HepG2 (cell line): Measurements from ENCODE around the gene NEGR1. TPM values are rescaled to one million over a fixed set of nuclear protein-coding genes. Genes with fewer than 3 reads are reported as not detected.

Experiments used
- ATAC-seq: fragments of 200-7000 bp; cut with Tn5 transposase; 3 replicates; pipeline ENCODE4 v1.9.1; 2020; ENCODE audit warnings: mild to moderate bottlenecking, moderate library complexity
- BruUV-seq: library from RNA; stranded (reverse); fragments of 400-500 nt; replicated peaks from 2 replicates; lab custom pipeline; 2021; lab: Mats Ljungman, UMichigan
- CTCF ChIA-PET: fragments of 300-600 bp; formaldehyde crosslinking; extraction: SDS; loops from one replicate; lab custom pipeline; 2021; ENCODE audit warnings: low total read pairs, inconsistent platforms, low intra/inter-chr PET ratio; lab: Yijun Ruan, JAX
- POLR2A ChIA-PET: fragments of 350-600 bp; sonication (Branson Sonifier 250); formaldehyde crosslinking; loops from one replicate; lab custom pipeline; 2020; ENCODE audit warnings: antibody characterized with exemption, inconsistent platforms; lab: Yijun Ruan, JAX
- DNase-seq: peaks from one replicate; pipeline ENCODE4 v3.0.0-alpha.2; 2015; ENCODE audit warnings: low spot score
- FAIRE-seq: peaks from 3 replicates; lab custom pipeline; 2011; peaks lifted over from hg19 to GRCh38; lab: Jason Lieb, UNC
- H2AFZ ChIP-seq: one replicate; pipeline ENCODE4 v1.6.1; 2011; ENCODE audit warnings: low read length, inconsistent platforms
- H3K27ac ChIP-seq: fragments of 300-600 bp; 3 replicates; pipeline ENCODE4 v1.8.0; 2011; ENCODE audit warnings: mixed run types, mild to moderate bottlenecking, mixed read lengths, low read length, inconsistent platforms; ENCODE audit not compliant: insufficient read depth; ENCODE audit errors: extremely low read length
- H3K27me3 ChIP-seq, 2 experiments: fragments of 200-600 bp in 1 of 2; 2 replicates in 1 of 2; 3 replicates in 1 of 2; pipeline versions ENCODE4 v1.6.0 to v1.8.0; 2011; ENCODE audit warnings: low read length in 2 of 2, mild to moderate bottlenecking in 2 of 2, moderate library complexity in 2 of 2, inconsistent platforms in 1 of 2; ENCODE audit not compliant: insufficient read depth in 2 of 2, control insufficient read depth in 1 of 2
- H3K36me3 ChIP-seq, 2 experiments: fragments of 200-600 bp in 1 of 2; replicated peaks in 1 of 2; 2 replicates in 1 of 2; 3 replicates in 1 of 2; pipeline versions ENCODE4 v1.5.1 to v1.8.0; 2011; ENCODE audit warnings: low read length in 2 of 2, inconsistent platforms in 1 of 2; ENCODE audit not compliant: insufficient read depth in 2 of 2, control insufficient read depth in 1 of 2
- H3K4me1 ChIP-seq: 2 replicates; pipeline ENCODE4 v1.5.1; 2012; ENCODE audit warnings: low read length, inconsistent platforms; ENCODE audit not compliant: insufficient read depth
- H3K4me2 ChIP-seq: 2 replicates; pipeline ENCODE4 v1.6.0; 2011; ENCODE audit warnings: low read depth, low read length, inconsistent platforms
- H3K4me3 ChIP-seq, 3 experiments: fragments of 200-600 bp in 1 of 3; sonication (generic), shearing (Covaris generic) in 1 of 3; replicated peaks in 1 of 3; 2 replicates each; pipeline ENCODE4 v1.5.1; 2011 to 2016; ENCODE audit warnings: low read length in 3 of 3, inconsistent platforms in 2 of 3, low read depth in 2 of 3, mild to moderate bottlenecking in 2 of 3, control low read depth in 1 of 3, mixed read lengths in 1 of 3; ENCODE audit not compliant: insufficient read depth in 1 of 3
- H3K79me2 ChIP-seq: one replicate; pipeline ENCODE4 v1.6.1; 2011; ENCODE audit warnings: low read length, inconsistent platforms; ENCODE audit not compliant: insufficient read depth
- H3K9ac ChIP-seq: 2 replicates; pipeline ENCODE4 v1.6.0; 2011; ENCODE audit warnings: mild to moderate bottlenecking, low read depth, low read length, inconsistent platforms; ENCODE audit not compliant: insufficient read depth
- H3K9me3 ChIP-seq: 2 replicates; pipeline ENCODE4 v1.5.1; 2012; ENCODE audit warnings: mild to moderate bottlenecking, low read length
- H4K20me1 ChIP-seq: 2 replicates; pipeline ENCODE4 v1.6.0; 2011; ENCODE audit warnings: inconsistent platforms, mild to moderate bottlenecking, low read length, moderate library complexity; ENCODE audit not compliant: insufficient read depth
- BCLAF1 ChIP-seq: fragments of 450-650 bp; IDR thresholded peaks from 2 replicates; pipeline ENCODE4 v1.6.1; 2017; ENCODE audit warnings: mild to moderate bottlenecking
- CEBPB ChIP-seq: IDR thresholded peaks from 2 replicates; pipeline ENCODE4 v1.6.1; 2011; ENCODE audit warnings: low read depth, low read length, improper control_type of control experiment, borderline replicate concordance
- NFKBIZ ChIP-seq: IDR thresholded peaks from 2 replicates; pipeline ENCODE4 v1.6.1; 2018; ENCODE audit warnings: missing genetic modification reagents, missing compliant biosample characterization
- SP2 ChIP-seq: sonication (generic); formaldehyde crosslinking; IDR thresholded peaks from 2 replicates; pipeline ENCODE4 v1.5.1; 2020; ENCODE audit warnings: mild to moderate bottlenecking, missing genetic modification reagents
- ZFP91 ChIP-seq: sonication (generic); formaldehyde crosslinking; IDR thresholded peaks from 2 replicates; pipeline ENCODE4 v1.9.0; 2022; ENCODE audit warnings: missing genetic modification reagents, mild to moderate bottlenecking, borderline replicate concordance
- WGBS: methylation state at CpG from one replicate; pipeline ENCODE4 v1.1.6; 2017; ENCODE audit warnings: low lambda C conversion rate; 5-methylcytosine and 5-hydroxymethylcytosine counted together
- in situ Hi-C: cut with HindIII; loops from 2 replicates; pipeline ENCODE4 v1.10.0; 2017; ENCODE audit warnings: low pct_unique_long_range_greater_than_20kb; ENCODE audit not compliant: extremely low pct_ligation_motif_present
- intact Hi-C: fragments of 100-400 bp; cut with micrococcal nuclease; formaldehyde crosslinking; loops from one replicate; pipeline ENCODE4 v1.10.0; 2022; ENCODE audit not compliant: unreplicated experiment
- polyA plus RNA-seq, 8 experiments: library from polyadenylated mRNA; depleted of rRNA in 3 of 8; stranded (reverse) in 7 of 8; unstranded in 1 of 8; fragments of >200 nt; fragmentation: Illumina TruSeq in 4 of 8; extraction: Trizol in 4 of 8; gene quantifications; 2 replicates each; pipeline versions ENCODE4 v1.2.1 to v1.2.3, GENCODE V29; 2011 to 2016; ENCODE audit warnings: low read depth in 4 of 8, missing spikeins in 1 of 8, mixed read lengths in 1 of 8; ENCODE audit not compliant: insufficient read depth in 1 of 8
- total RNA-seq, 5 experiments: library from RNA; depleted of rRNA; stranded (reverse); fragments of >200 nt; fragmentation: Illumina TruSeq; extraction: Trizol; gene quantifications; 2 replicates each; pipeline ENCODE4 v1.2.3, GENCODE V29; 2016; ENCODE audit warnings: low read depth in 1 of 5

NEGR1 gene
- total and polyA plus RNA-seq, 2 of the 13 experiments (the other 11 are each of a cell fraction or from before 2014, with no cell fraction given) = not detected

- DNase-seq = no peak
- Histone ChIP-seq H3K27ac (no peak overlapping the region), H3K4me1 (no peaks in the 10 kb centered on the region), H3K4me3 (no peak overlapping the region)
- no TSS peak for BruUV-seq
- FAIRE-seq = no peak
- intact Hi-C loops = no loop called here
- POLR2A ChIA-PET = no interaction called here
- TF ChIP-seq CEBPB = no peak
- TF ChIP-seq SP2 (CRISPR knock-in tag) = no peak
- no peak for TF ChIP-seq BCLAF1
- TF ChIP-seq NFKBIZ = no peak
- TF ChIP-seq ZFP91 = no peak
- TF ChIP-seq, all 625 proteins: peak for 0
- Histone ChIP-seq H3K4me2 (no peak overlapping the region), H3K9ac (no peak overlapping the region), H4K20me1 (no peaks in the 10 kb centered on the region), H3K27me3 (no peaks in the 10 kb centered on the region; a peak in 1 of 5 replicates), H3K79me2 (no peaks in the 10 kb centered on the region), H2AFZ (no peak overlapping the region), H3K9me3 (no peaks in the 10 kb centered on the region), H3K36me3 (no peaks in the 10 kb centered on the region)
- 17% methylated on average over 4 of the region's 4 CpGs for WGBS
- in situ Hi-C loops = no loop called here
- no peak for ATAC-seq
- CTCF ChIA-PET = no interaction called here
Measured at GRCh38 chr1:71916894-71917293, 365.4 kb downstream of the NEGR1 start.
